ENCODE data around the gene CRHR1. TPM values are rescaled to one million over a fixed set of nuclear protein-coding genes. Genes with fewer than 3 reads are reported as not detected.

The CRHR1 gene
- polyA plus RNA-seq, 1 donor = not detected

- DNase-seq = no peak
Measured at GRCh38 chr17:45790296-45790922, 6.3 kb downstream of the CRHR1 start.

- no peak for DNase-seq
Measured at GRCh38 chr17:45791041-45791582, 7.0 kb downstream of the CRHR1 start.

DNA sequence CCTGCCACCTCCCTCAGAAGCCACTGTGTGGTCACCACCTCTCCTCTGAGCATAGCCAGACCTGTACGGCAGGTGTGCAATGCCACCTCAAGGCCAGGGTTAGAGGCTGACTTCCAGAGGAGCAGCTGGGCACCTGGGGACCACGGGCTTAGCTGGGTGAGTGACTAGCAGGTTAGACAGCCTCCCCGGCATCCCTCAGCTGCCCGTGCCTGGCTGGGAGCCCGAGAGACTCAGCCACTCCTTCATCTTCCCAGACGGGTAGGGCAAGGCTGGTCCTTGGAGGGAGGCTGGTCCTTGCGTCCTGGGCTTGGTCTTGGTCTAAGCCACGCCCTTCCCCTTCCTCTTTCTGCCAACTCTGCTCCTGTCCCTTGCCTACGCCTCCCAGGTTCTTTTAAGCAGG, 7.8 kb downstream of the CRHR1 start:
- DNase-seq = no peak

- no peak for DNase-seq
Measured at GRCh38 chr17:45792437-45792836, 8.3 kb downstream of the CRHR1 start.

DNA sequence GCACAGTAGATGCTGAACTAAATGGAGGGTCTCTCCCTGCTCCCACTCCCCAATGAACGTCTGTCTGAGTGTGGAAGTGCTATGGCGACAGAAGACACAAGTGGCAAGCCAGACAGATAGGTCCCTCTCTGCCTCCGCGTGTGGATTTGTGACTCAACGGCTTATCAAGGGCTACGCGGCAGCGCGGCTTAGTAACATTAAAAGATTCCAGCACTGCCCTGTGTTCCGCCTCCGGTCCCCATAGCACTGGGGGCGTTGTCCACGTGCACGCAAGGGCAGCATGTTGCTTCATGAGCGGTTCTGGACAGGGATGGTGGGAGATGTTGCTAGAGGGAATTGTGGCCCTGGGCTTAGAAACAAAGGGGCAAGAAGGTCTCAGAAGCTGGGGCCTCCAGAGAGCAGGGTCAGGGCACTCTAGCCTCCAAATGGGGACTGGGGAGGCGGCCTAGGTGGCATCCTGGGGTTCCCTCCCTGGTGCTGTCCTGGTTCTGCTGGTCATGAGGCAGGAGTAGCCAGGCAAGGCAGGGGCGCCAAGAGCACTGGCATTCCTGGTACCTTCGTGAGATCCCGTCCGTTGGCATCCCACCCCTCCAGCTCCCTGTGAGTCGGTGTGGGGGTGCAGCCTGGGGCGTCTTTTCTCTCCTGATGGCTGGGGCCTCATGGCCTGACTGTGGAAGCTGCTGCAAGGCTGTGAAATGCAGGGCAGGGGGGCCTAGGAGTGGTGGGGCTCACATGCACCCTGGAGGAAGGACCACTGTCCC, 9.1 kb downstream of the CRHR1 start:
- no peak for DNase-seq

GRCh38 chr17:45793999-45794540, 9.9 kb downstream of the CRHR1 start:
- no peak for DNase-seq

DNA sequence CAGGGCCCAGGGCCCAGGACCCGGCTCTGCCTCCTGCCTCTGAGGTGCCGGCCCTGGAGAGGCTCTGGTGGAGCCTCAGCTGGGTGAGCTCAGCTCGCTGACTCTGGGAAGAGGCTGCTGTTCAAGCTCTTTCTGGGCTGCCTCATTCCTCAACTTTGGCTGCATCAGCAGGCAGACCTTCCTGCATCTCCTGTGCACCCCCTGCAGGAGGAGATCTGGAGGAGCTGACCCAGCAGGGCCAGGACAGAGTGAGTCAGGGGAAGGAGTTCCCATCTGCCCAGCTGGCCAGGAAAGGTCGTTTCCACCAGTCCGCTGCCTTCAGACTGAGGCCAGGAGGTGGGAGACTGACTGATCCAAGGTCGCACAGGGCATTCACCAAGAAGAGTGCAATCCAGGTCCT, 10.7 kb downstream of the CRHR1 start:
- DNase-seq = no peak

DNA sequence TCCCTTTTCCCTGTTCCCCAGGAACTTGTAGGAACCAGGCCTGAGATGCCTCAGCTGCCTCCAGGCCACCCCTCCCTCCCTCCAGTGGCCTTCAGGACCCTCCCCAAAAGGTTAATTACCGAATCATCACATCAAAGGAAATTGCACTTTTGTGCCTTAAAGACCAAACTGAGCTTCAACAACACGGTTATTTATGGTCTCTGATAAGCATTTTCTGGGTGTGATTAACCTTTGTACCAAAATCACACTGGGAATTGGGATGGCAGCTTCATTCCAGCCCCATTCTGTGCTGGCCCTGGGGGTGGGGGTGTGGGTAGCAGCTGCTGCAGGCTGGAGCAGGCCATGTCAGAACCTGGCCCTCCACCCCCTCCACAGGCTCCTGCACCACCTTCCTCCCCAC, 16.7 kb downstream of the CRHR1 start:
- no peak for DNase-seq

- no peak for DNase-seq
Measured at GRCh38 chr17:45801421-45801820, 17.3 kb downstream of the CRHR1 start.

DNA sequence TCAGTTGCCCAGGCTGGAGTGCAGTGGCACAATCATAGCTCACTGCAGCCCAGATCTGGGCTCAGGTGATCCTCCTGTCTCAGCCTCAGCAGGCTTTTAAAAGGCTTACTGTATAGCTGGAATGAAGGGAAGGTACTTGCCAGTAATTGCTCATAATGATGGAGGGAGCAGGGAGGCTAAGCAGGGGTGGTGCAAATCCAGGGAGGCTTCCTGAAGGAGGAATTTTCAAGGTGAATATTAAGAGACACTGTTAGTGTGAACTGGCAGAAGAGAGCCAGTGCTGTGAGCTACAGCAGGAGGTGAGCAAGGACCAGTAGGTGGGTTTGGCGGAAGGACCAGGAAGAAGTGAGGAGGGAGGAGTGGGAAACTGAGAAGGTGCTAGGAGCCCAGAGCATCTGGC, 24.7 kb downstream of the CRHR1 start:
- no peak for DNase-seq

DNA sequence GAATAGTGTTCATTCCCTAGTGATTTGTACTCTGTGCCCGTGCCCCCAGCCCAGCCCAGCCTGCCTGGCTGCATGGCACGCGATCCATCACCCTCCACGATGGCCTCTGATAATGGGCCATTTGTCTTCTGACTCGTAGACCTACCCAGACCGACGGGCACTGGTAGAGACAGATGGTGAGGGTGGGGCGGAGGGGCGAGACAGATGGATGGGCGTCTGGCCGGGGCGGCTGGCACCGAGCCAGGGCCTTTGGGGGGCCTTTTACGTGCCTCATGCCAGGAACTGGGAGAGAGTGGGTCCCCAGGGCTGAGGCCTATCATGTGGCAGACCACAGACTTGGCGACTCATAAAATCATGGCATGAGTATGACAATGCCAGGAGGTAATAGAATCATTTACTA, 25.4 kb downstream of the CRHR1 start:
- no peak for DNase-seq

DNA sequence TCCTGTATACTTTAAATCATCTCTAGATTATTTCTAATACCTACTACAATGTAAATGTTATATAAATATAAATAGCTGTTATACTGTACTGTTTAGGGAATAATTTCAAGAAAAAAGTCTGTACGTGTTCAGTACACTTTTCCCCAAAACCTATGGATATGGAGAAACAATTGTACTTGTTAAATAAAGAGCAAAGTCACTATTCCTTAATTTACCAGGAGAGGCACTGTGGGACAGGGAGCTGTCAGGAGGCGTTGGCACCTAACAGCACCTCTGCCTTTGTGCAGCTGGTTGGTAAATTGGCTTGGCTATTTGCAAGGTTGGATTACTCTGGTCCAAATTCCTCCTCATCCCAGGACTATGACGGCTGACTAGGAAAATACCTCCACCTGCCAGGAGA, 28.0 kb downstream of the CRHR1 start:
- no peak for DNase-seq

- DNase-seq = no peak
Measured at GRCh38 chr17:45813048-45813725, 29.1 kb downstream of the CRHR1 start.

DNA sequence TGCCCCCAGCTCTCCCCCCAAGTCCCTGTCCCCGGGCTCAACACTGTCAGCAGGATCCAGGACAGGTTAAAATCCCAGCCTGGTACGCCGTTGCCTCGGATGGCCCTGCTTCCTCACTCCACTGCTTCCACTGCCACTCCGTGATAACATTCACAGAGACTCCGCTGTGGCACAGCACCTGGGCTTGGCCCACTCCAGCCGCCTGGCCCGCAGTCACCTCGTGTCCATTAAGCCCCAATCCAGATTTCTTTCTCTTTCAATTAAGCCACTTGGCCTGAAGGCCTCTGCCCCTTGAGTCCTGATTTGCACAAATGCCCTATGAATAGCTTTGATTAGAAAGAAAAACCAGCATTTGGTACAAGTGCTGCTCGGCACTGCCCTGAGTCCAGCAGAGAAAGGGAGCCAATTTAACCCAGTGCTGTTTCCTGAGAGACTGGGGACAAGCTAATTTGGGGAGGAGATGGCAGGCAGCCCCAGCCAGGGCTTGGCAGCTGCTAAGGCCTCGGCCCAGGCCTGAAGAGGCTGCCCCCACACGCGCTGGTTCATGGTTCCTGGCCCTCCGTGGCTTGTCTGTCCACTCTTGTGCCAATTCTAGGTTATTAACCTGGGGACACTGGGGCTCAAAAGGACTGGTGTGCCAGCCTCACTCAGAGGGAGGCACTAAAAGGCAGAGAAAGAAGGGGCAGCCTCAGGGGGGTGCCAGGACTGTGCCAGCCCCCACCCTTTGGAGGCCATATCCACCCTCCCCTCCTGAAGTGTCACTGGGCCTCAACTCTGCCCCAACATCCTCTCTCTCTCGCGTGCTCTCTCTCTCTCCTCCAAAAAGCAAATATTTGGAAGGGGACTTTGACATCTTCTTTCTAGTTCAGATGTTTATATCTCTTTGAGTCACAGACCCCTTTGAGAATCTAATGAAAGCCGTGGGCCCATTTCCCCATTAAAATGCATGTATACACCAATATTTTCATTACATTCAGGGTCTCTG, 30.8 kb downstream of the CRHR1 start:
- no peak for DNase-seq

DNA sequence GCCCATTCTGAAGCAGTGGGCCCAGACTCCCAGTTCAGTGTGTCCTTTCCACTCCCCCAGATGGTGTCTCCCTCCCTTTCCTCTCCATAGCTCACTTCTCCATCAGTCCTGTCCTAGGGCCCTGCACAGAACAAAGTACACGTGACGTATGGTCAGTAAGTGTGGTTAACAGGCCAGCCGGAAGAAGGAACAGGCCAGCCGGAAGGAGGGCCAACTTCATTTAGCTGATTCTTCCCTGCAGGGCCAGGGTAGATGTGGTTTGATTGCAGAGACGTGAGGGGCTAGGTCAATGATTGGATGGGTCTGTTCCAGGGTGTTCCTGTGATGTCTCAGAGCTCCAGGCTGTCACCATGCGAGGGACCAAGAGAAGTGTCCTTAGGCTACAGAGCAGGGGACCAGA, 31.6 kb downstream of the CRHR1 start:
- no peak for DNase-seq

DNA sequence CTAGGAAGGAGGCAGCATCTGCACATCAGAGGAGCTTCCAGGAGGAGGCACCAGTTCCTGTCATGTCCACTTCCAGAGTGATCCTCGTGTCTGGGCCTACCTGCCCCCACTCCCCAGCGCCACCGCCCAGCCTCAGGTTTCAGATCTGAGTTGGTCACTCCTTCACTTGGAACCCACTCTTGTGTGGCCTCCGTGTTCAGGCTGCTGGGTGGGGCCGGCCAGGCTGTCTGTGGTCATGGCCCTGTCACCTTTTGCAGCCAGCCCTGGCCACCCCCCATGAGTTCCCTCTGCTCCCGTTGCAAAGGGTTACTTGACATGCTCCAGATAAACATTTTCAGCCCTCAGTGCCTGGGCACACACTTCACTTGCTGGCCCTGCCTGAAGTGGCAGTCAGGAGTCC, 33.9 kb downstream of the CRHR1 start:
- DNase-seq = no peak

GRCh38 chr17:45818699-45819098, 34.6 kb downstream of the CRHR1 start:
- no peak for DNase-seq

DNA sequence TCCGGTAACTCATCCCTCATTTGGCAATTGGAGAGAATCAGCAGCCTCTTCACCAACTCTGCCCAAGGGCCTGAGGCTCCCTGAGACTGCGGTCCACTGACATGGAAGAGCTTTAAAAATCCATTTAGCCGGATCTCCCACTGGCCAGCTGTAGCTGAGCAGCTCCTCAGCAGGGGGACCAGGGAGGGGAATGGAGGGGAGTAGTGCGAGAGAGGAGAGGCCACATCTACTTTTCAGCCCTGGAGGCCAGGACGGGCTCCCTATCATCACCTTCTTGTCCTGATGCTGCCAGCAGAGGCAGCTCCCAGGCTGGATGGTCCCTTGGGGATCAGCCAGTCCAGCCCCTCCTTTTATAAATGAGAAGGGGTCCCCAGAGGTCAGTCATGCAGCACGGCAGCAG, 35.5 kb downstream of the CRHR1 start:
- no peak for DNase-seq

DNA sequence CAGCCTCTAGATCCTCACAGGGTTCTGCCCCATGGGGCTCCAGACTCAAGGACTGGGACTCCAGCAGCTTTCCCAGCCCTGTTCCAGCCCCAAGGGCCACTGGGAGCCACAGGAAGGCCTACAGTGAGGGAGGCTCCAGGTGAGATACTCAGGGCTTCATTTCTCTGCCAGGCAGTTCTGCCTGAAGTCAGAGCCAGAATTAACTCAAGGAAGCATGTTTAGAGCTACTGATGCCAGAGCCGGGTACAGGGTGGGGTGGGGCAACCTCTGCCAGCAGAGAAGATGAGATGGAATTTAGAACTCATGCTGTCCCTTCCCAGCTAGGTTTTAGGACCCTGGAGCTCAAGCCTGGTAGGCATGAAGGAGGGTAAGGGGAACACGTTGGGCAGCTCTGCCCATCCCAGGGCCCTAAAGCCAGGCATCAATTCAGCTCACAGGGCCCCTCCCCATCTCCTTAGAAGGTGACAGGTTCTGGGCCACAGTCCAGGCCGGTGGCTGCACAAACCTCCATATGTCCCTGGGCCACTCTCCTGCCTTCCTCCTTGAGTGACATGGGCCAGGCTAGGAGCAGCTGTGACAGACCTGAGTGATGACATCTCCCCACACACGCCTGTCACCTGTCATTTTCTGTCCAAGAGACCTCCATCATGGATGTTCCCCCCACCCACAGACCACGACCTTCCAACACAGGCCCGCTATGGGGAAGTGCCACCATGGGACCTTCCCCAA, 36.1 kb downstream of the CRHR1 start:
- no peak for DNase-seq

DNA sequence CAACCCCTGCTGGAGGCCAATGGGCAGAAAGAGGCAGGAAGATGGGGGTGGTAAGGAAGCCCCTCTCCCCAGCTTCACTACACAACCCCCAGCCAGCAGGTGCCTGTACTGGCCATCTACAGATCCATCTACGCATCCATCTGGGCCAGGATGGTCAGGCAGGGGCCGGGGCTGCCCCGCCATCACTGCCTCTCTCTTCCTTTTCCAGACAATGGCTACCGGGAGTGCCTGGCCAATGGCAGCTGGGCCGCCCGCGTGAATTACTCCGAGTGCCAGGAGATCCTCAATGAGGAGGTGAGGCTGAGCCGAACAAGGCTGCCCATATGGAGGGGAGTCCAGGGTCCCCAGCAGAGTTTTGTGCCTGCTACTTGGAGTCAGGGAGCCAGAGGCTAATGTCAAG, 37.0 kb downstream of the CRHR1 start:
- DNase-seq = no peak

GRCh38 chr17:45823598-45823997, 39.5 kb downstream of the CRHR1 start:
- no peak for DNase-seq

Measured in hindlimb muscle (tissue), 1 donor.